Measurements from ENCODE around the gene PLA2G2F. TPM values are rescaled to one million over a fixed set of nuclear protein-coding genes. Genes with fewer than 3 reads are reported as not detected.

Gene PLA2G2F
- total and polyA plus RNA-seq, 2 of the 8 experiments (the other 6 are each of a cell fraction or from before 2014, with no cell fraction given), result not detected

DNA sequence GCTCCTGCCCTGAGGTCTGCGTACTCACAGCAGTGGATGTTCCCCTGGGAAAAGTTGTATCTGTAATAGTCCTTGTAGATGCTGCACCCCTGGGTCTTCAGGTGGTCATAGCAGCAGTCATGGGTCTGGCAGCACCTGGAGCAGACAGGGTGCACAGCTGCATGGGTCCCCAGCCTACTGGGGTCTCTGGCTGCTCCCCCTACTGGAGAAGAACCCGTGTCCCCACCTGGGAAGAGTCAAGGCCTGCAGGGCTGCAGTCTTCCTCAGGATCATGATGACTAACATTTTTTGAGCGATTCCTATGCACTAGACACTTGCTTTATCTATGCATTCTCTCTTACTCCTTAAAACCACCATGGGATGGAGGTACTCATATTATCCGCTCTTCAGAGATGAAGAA, 23.6 kb upstream of the PLA2G2F start:
- Histone ChIP-seq H3K79me1 (ENCODE audit: low read depth, low read length) (no peaks in the 10 kb centered on the region), H2AFZ (ENCODE audit: low read length) (no peak overlapping the region), H3K27ac (ENCODE audit: low read depth, low read length) (no peak overlapping the region), H4K8ac (ENCODE audit: extremely low read depth, insufficient read depth, low read length) (no peak overlapping the region), H2BK20ac (ENCODE audit: low read length) (no peak overlapping the region), H3K4me2 (ENCODE audit: insufficient read depth in 1 of 2, low read depth in 2 of 2, low read length in 2 of 2) (no peak overlapping the region), H3K4ac (replicated peaks; ENCODE audit: insufficient read length, low read depth, low read length) (no peak overlapping the region), H2BK12ac (ENCODE audit: low read depth, low read length) (no peak overlapping the region), H3K14ac (ENCODE audit: insufficient read length) (no peak overlapping the region), H2BK15ac (ENCODE audit: low read length) (no peak overlapping the region), H3K23me2 (ENCODE audit: low read depth, low read length) (no peaks in the 10 kb centered on the region), H3K4me1 (replicated peaks in 1 of 4; ENCODE audit: control insufficient read depth in 3 of 4, insufficient read depth in 4 of 4, low read length in 3 of 4) (peaks cover 2 to 5% (median 3%) of the 10 kb centered on the region in 4 experiments; a peak in 4 of 7 replicates), H4K91ac (replicated peaks; ENCODE audit: insufficient read length, low read length) (no peak overlapping the region), H3K79me2 (ENCODE audit: control insufficient read depth in 1 of 2, insufficient read depth in 2 of 2, low read length in 2 of 2) (no peaks in the 10 kb centered on the region), H2BK5ac (ENCODE audit: low read depth, low read length) (no peak overlapping the region), H2BK120ac (replicated peaks; ENCODE audit: low read depth, low read length) (no peak overlapping the region), H3K27me3 (replicated peaks in 1 of 4; ENCODE audit: control insufficient read depth in 3 of 4, extremely low read depth in 1 of 4, insufficient read depth in 3 of 4, low read length in 3 of 4) (no peaks in the 10 kb centered on the region), H3K9me3 (ENCODE audit: insufficient read depth in 2 of 2, low read depth in 1 of 2, low read length in 1 of 2) (no peaks in the 10 kb centered on the region; a peak in 1 of 4 replicates), H4K5ac (ENCODE audit: insufficient read length, low read depth, low read length) (no peak overlapping the region), H3K4me3 (ENCODE audit: extremely low read depth in 1 of 4, insufficient read depth in 2 of 4, low read depth in 3 of 4, low read length in 4 of 4) (no peak overlapping the region), H3K18ac (ENCODE audit: extremely low read depth, low read length) (no peak overlapping the region), H3K23ac (ENCODE audit: insufficient read length) (no peak overlapping the region), H3K9ac (replicated peaks in 1 of 4; ENCODE audit: extremely low read depth in 1 of 4, low read depth in 3 of 4, low read length in 3 of 4) (no peak overlapping the region), H2AK5ac (ENCODE audit: low read depth, low read length) (no peak overlapping the region), H3K36me3 (ENCODE audit: control insufficient read depth in 2 of 4, insufficient read depth in 4 of 4, low read length in 3 of 4) (no peaks in the 10 kb centered on the region), H3K56ac (replicated peaks; ENCODE audit: insufficient read length, low read depth, low read length) (no peak overlapping the region), H4K20me1 (replicated peaks in 1 of 2; ENCODE audit: control insufficient read depth in 1 of 2, insufficient read depth in 2 of 2, low read length in 2 of 2) (no peaks in the 10 kb centered on the region)
- 80% methylated on average over 4 of the region's 4 CpGs; no CpG with 5 or more reads in 1 of the 2 experiments for WGBS, 2 experiments (ENCODE audit: extremely low coverage in 1 of 2, insufficient coverage in 1 of 2, insufficient read length in 1 of 2, insufficient replicate concordance in 2 of 2, low coverage in 1 of 2, low lambda C conversion rate in 2 of 2, missing lambda C conversion rate in 1 of 2)
- ChIA-PET CTCF (ENCODE audit: partially characterized antibody) (interaction anchor here (0.6 to 4.2 kb wide), 11 partner anchors 9 to 192 kb away, joined by 3 to 22 read pairs (median 3); partner anchors contain the start of gene PLA2G2E), POLR2A (ENCODE audit: partially characterized antibody) (no interaction called here)
- DNase-seq (ENCODE audit: low read depth in 1 of 2, low spot score in 2 of 2) (no peak), FAIRE-seq (no peak)
- TF ChIP-seq TCF12 (IDR thresholded peaks at IDR 0.05; ENCODE audit: low read depth, low read length) (no peak), YY1 (IDR thresholded peaks at IDR 0.05; ENCODE audit: low read depth, low read length) (no peak), EGR1 (IDR thresholded peaks at IDR 0.05; ENCODE audit: borderline replicate concordance, low read depth, low read length) (no peak), JUN (IDR thresholded peaks at IDR 0.05; ENCODE audit: low read depth, low read length) (no peak), BACH1 (IDR thresholded peaks at IDR 0.05; ENCODE audit: low read length) (no peak), NANOG (IDR thresholded peaks at IDR 0.05; ENCODE audit: insufficient read depth, low read depth, low read length, poor library complexity, severe bottlenecking) (no peak), RAD21 (IDR thresholded peaks at IDR 0.05 in 1 of 2, conservative IDR thresholded peaks at IDR 0.05 in 1 of 2; ENCODE audit: low read depth in 2 of 2, low read length in 2 of 2) (peak in 1 of 2 experiments; percentile 39; a peak in 1 of 4 replicates), CBX5 (IDR thresholded peaks at IDR 0.05; ENCODE audit: low read depth, low read length) (no peak), RNF2 (IDR thresholded peaks at IDR 0.05; ENCODE audit: borderline replicate concordance, low read depth, low read length, missing control alignments, poor library complexity, severe bottlenecking) (no peak), EP300 (IDR thresholded peaks at IDR 0.05; ENCODE audit: borderline replicate concordance in 1 of 2, low read depth in 2 of 2, low read length in 2 of 2) (no peak), RBBP5 (IDR thresholded peaks at IDR 0.05; ENCODE audit: borderline replicate concordance, low read depth, low read length) (no peak), CHD1 (IDR thresholded peaks at IDR 0.05; ENCODE audit: low read depth, low read length) (no peak), EZH2 (IDR thresholded peaks at IDR 0.05; ENCODE audit: low read depth, low read length, severe bottlenecking) (no peak)
